OCI-LY7 (cell line): ENCODE results near the gene PPIB. TPM values are rescaled to one million over a fixed set of nuclear protein-coding genes. Genes with fewer than 3 reads are reported as not detected.

Source experiments
- BruUV-seq: library from RNA; stranded (reverse); fragments of 400-500 nt; replicated peaks from 2 replicates; lab custom pipeline; 2021; lab: Mats Ljungman, UMichigan
- CTCF ChIA-PET: fragments of 300-600 bp; sonication (Branson Sonifier 250); formaldehyde crosslinking; loops from one replicate; lab custom pipeline; 2022; ENCODE audit warnings: antibody characterized with exemption; ENCODE audit not compliant: unreplicated experiment; lab: Charles Lee
- POLR2A ChIA-PET: fragments of 300-600 bp; sonication (Branson Sonifier 250); formaldehyde crosslinking; loops from one replicate; lab custom pipeline; 2022; ENCODE audit warnings: antibody characterized with exemption; lab: Charles Lee
- DNase-seq: peaks from one replicate; pipeline ENCODE4 v3.0.0-alpha.2; 2015; ENCODE audit warnings: low spot score
- H2AFZ ChIP-seq: fragments of 200-600 bp; sonication (generic), shearing (Covaris generic); 2 replicates; pipeline ENCODE4 v1.6.1; 2014; ENCODE audit warnings: mild to moderate bottlenecking, antibody characterized with exemption, low read length, moderate library complexity
- H3K27ac ChIP-seq: fragments of 200-600 bp; sonication (generic); 2 replicates; pipeline ENCODE4 v1.5.1; 2014; ENCODE audit warnings: mixed run types, low read depth, mild to moderate bottlenecking, moderate library complexity, low read length, inconsistent platforms; ENCODE audit not compliant: poor library complexity, severe bottlenecking
- H3K36me3 ChIP-seq: fragments of 200-600 bp; sonication (generic); 2 replicates; pipeline ENCODE4 v1.6.1; 2014; ENCODE audit warnings: mild to moderate bottlenecking, antibody characterized with exemption, low read length, moderate library complexity, mixed read lengths; ENCODE audit not compliant: insufficient read depth
- H3K4me1 ChIP-seq: fragments of 200-600 bp; sonication (generic); 2 replicates; pipeline ENCODE4 v1.5.1; 2014; ENCODE audit warnings: mild to moderate bottlenecking, low read length; ENCODE audit not compliant: insufficient read depth, poor library complexity, severe bottlenecking
- H3K4me2 ChIP-seq: fragments of 200-600 bp; sonication (generic); 2 replicates; pipeline ENCODE4 v1.6.1; 2014; ENCODE audit warnings: mild to moderate bottlenecking, low read length
- H3K4me3 ChIP-seq: fragments of 200-600 bp; sonication (generic); 2 replicates; pipeline ENCODE4 v1.5.1; 2014; ENCODE audit warnings: mild to moderate bottlenecking, low read depth, low read length; ENCODE audit not compliant: poor library complexity, severe bottlenecking
- H3K79me2 ChIP-seq: fragments of 200-600 bp; sonication (generic); 2 replicates; pipeline ENCODE4 v1.6.1; 2016; ENCODE audit warnings: low read depth, mild to moderate bottlenecking, low read length, moderate library complexity, mixed read lengths; ENCODE audit not compliant: insufficient read depth
- H3K9me2 ChIP-seq: fragments of 200-600 bp; sonication (generic); 2 replicates; pipeline ENCODE4 v1.6.1; 2016; ENCODE audit warnings: mild to moderate bottlenecking, low read length, mixed read lengths; ENCODE audit not compliant: insufficient read depth
- H3K9me3 ChIP-seq: fragments of 200-600 bp; sonication (generic); 2 replicates; pipeline ENCODE4 v1.6.1; 2014; ENCODE audit warnings: mild to moderate bottlenecking, mixed run types, low read length, mixed read lengths
- H4K20me1 ChIP-seq: fragments of 200-600 bp; sonication (generic); 2 replicates; pipeline ENCODE4 v1.6.1; 2014; ENCODE audit warnings: mild to moderate bottlenecking, antibody characterized with exemption, low read length, moderate library complexity, mixed read lengths; ENCODE audit not compliant: insufficient read depth
- EZH2phosphoT487 ChIP-seq: fragments of 200-600 bp; sonication (generic); IDR thresholded peaks from 2 replicates; pipeline ENCODE4 v1.6.1; 2018; ENCODE audit warnings: low read depth, borderline replicate concordance, mild to moderate bottlenecking, mixed run types, antibody characterized with exemption, low read length, moderate library complexity, mixed read lengths
- intact Hi-C: fragments of 100-400 bp; cut with micrococcal nuclease; formaldehyde crosslinking; loops from one replicate; pipeline ENCODE4 v1.10.0; 2022; ENCODE audit not compliant: unreplicated experiment
- total RNA-seq, 2 experiments: library from RNA; depleted of rRNA in 1 of 2; stranded (reverse); fragments of >200 nt in 1 of 2; shearing (Covaris generic) in 1 of 2; gene quantifications; 2 replicates each; pipeline ENCODE4 v1.2.3, GENCODE V29; 2014 to 2022
- TF ChIP-seq, protein P1 (sequence below): fragments of 200-600 bp; sonication (generic); conservative IDR thresholded peaks from 2 replicates; pipeline ENCODE4 v1.5.1; 2014; ENCODE audit warnings: mild to moderate bottlenecking, antibody characterized with exemption, low read length, moderate library complexity, mixed read lengths

Gene PPIB
- total RNA-seq, 2 experiments from 2014 or later: 243 to 307 TPM

DNA sequence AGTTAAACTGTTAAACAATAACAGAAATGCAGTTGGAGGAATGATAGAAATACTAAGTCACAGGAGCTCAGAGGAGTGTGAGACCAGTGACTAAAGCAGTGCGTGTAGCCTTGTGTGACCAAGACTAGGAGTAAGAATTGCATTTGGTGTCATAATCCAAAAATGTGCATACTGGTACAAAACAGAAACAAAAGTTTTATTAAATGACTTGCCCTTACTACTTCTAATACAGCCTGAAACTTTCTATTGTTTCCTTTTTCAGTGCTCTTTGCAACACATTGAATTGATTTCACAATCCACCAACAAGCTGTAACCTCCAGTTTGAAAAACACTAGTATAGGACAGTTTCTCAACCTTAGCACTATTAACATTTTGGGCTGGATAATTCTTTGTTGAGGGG is 49.9 kb downstream of the PPIB start:
- Histone ChIP-seq H3K4me2 (no peak overlapping the region), H3K4me3 (no peak overlapping the region), H3K9me2 (no peaks in the 10 kb centered on the region), H3K27ac (no peak overlapping the region), H4K20me1 (no peaks in the 10 kb centered on the region), H2AFZ (no peak overlapping the region), H3K9me3 (no peaks in the 10 kb centered on the region), H3K36me3 (peaks cover 61% of the 10 kb centered on the region), H3K4me1 (peaks cover 16% of the 10 kb centered on the region), H3K79me2 (peaks cover 35% of the 10 kb centered on the region; the same call in 1 of the 2 replicates)
- no TSS peak for BruUV-seq
- intact Hi-C loops: no loop called here
- no peak for DNase-seq
- no peak for TF ChIP-seq EZH2phosphoT487
- TF ChIP-seq, protein P1, sequence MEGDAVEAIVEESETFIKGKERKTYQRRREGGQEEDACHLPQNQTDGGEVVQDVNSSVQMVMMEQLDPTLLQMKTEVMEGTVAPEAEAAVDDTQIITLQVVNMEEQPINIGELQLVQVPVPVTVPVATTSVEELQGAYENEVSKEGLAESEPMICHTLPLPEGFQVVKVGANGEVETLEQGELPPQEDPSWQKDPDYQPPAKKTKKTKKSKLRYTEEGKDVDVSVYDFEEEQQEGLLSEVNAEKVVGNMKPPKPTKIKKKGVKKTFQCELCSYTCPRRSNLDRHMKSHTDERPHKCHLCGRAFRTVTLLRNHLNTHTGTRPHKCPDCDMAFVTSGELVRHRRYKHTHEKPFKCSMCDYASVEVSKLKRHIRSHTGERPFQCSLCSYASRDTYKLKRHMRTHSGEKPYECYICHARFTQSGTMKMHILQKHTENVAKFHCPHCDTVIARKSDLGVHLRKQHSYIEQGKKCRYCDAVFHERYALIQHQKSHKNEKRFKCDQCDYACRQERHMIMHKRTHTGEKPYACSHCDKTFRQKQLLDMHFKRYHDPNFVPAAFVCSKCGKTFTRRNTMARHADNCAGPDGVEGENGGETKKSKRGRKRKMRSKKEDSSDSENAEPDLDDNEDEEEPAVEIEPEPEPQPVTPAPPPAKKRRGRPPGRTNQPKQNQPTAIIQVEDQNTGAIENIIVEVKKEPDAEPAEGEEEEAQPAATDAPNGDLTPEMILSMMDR: no peak
- CTCF ChIA-PET: no interaction called here
- POLR2A ChIA-PET: interaction anchor here (0.7 kb wide), 1 partner anchor 9 kb away, joined by 3 read pairs; no protein-coding TSS in a partner anchor

DNA sequence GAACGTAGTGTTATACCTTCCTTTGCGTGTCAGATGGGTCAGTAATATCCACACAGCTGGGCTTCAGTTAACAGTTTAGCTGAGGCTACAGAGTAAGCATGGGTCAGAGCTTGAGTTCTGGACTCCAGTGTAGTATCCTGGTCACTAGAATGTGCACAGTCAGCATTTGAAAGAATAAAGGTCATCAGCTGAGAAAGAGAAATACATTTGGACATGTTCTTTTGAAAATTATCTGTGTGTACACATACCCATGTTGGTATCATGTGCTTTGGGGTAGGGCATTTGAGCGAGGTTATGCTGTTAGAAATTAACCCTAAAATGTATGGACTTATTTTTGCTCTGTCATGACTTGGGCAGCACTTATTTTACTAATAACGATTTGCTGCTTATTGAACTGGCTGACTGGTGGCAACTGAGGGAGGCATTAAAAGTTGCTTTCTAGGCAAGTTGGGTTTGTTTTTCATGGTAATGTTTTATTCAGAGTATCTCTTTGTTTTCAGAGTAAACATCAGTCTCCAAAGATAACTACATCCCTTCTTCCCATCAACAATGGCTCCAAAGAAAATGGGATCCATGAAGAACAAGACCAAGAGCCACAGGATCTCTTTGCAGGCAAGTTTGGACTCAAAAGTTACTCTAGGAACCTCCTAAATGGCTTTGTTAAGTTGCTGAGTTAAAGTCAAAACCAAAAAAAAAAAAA is 50.6 kb downstream of the PPIB start:
- peaks cover 35% of the 10 kb centered on the region; the same call in 1 of the 2 replicates for H3K79me2 ChIP-seq
- H3K27ac ChIP-seq: no peak overlapping the region
- no TSS peak for BruUV-seq
- no peak for DNase-seq
- H3K4me2 ChIP-seq: no peak overlapping the region
- ChIA-PET CTCF (no interaction called here), POLR2A (interaction anchor here (0.7 to 2.7 kb wide), 5 partner anchors 8 to 161 kb away, joined by 3 to 12 read pairs (median 3); partner anchors contain the start of gene CIAO2A)
- H3K4me3 ChIP-seq: no peak overlapping the region
- no peaks in the 10 kb centered on the region for H3K9me2 ChIP-seq
- peaks cover 16% of the 10 kb centered on the region for H3K4me1 ChIP-seq
- no peak for TF ChIP-seq EZH2phosphoT487
- TF ChIP-seq, protein P1: no peak
- no peaks in the 10 kb centered on the region for H4K20me1 ChIP-seq
- no peak overlapping the region for H2AFZ ChIP-seq
- peaks cover 54% of the 10 kb centered on the region for H3K36me3 ChIP-seq
- no peaks in the 10 kb centered on the region for H3K9me3 ChIP-seq
- intact Hi-C loops: no loop called here

DNA sequence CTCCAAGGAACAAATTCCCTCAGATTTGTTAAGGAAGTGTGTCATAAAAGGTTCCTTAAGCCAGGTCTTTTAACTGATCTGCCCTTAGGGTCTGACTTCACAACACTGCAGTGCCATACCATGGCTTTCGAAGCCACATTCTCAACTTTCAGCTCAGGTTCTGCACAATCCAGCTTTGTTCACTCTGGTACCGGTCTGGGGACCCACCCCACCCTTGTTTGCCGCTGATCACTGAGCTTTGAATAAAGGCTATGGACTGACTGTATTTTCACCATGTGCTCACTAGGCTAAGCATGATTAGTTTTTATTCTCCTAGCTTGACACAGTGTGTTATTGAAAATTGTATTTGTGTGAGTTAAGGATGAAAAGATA is 51.2 kb downstream of the PPIB start:
- no peak for TF ChIP-seq EZH2phosphoT487
- TF ChIP-seq, protein P1: no peak
- no peak overlapping the region for H2AFZ ChIP-seq
- ChIA-PET POLR2A (interaction anchor here (0.7 to 2.7 kb wide), 5 partner anchors 9 to 161 kb away, joined by 3 to 12 read pairs (median 3); partner anchors contain the start of gene CIAO2A), CTCF (no interaction called here)
- DNase-seq: no peak
- H3K9me2 ChIP-seq: no peaks in the 10 kb centered on the region
- peaks cover 40% of the 10 kb centered on the region; the same call in 1 of the 2 replicates for H3K79me2 ChIP-seq
- H3K27ac ChIP-seq: no peak overlapping the region
- intact Hi-C loops: no loop called here
- no peaks in the 10 kb centered on the region for H3K9me3 ChIP-seq
- H3K4me2 ChIP-seq: no peak overlapping the region
- peaks cover 16% of the 10 kb centered on the region for H3K4me1 ChIP-seq
- no TSS peak for BruUV-seq
- no peaks in the 10 kb centered on the region for H4K20me1 ChIP-seq
- H3K36me3 ChIP-seq: peaks cover 51% of the 10 kb centered on the region
- H3K4me3 ChIP-seq: no peak overlapping the region
